Activated T-cell treated with anti-CD3 and anti-CD28 coated beads, Interleukin-2, amount 50 U/mL, for 72 hours (primary cell): ENCODE measurements around the gene AKR1C3. TPM values are rescaled to one million over a fixed set of nuclear protein-coding genes. Genes with fewer than 3 reads are reported as not detected.
"Not testable (repeated sequence)": the region's sequence is repeated elsewhere in the genome, so short reads cannot be mapped to it uniquely, and the experiment has no call there.

ENCODE experiments used
- ATAC-seq, 2 donors: fragments of 150-1000 bp; cut with Tn5 transposase; replicated peaks in 1 of 2; 2 replicates each; pipeline ENCODE4 v1.10.0; 2021; ENCODE audit warnings: moderate library complexity in 2 of 2, mild to moderate bottlenecking in 1 of 2
- DNase-seq, 2 donors: peaks; one replicate each; pipeline ENCODE4 v3.0.0; 2021 to 2022; ENCODE audit warnings: mixed read lengths in 1 of 2
- H3K27ac Mint-ChIP-seq: one replicate; pipeline ENCODE4 v1.8.0; 2022; ENCODE audit warnings: mild to moderate bottlenecking, moderate library complexity, mixed read lengths
- H3K27me3 Mint-ChIP-seq: one replicate; pipeline ENCODE4 v1.8.0; 2022; ENCODE audit warnings: low read depth, mixed read lengths
- H3K36me3 Mint-ChIP-seq, 2 donors: one replicate each; pipeline ENCODE4 v1.8.0; 2022; ENCODE audit warnings: mixed read lengths in 2 of 2, mild to moderate bottlenecking in 1 of 2; ENCODE audit not compliant: insufficient read depth in 2 of 2
- H3K4me1 Mint-ChIP-seq: one replicate; pipeline ENCODE4 v1.8.0; 2022; ENCODE audit warnings: low read depth, mixed read lengths
- H3K4me3 Mint-ChIP-seq, 2 donors: one replicate each; pipeline ENCODE4 v1.8.0; 2022; ENCODE audit warnings: mild to moderate bottlenecking in 2 of 2, mixed read lengths in 2 of 2, moderate library complexity in 2 of 2
- H3K9me3 Mint-ChIP-seq, 2 donors: one replicate each; pipeline ENCODE4 v1.8.0; 2022; ENCODE audit warnings: mixed read lengths in 2 of 2
- total RNA-seq, 2 donors: library from RNA; stranded (reverse); gene quantifications; one replicate each; pipeline ENCODE4 v1.2.3, GENCODE V29; 2022

Gene AKR1C3
- under 1 TPM; 0.44 to 0.96 TPM for total RNA-seq

DNA sequence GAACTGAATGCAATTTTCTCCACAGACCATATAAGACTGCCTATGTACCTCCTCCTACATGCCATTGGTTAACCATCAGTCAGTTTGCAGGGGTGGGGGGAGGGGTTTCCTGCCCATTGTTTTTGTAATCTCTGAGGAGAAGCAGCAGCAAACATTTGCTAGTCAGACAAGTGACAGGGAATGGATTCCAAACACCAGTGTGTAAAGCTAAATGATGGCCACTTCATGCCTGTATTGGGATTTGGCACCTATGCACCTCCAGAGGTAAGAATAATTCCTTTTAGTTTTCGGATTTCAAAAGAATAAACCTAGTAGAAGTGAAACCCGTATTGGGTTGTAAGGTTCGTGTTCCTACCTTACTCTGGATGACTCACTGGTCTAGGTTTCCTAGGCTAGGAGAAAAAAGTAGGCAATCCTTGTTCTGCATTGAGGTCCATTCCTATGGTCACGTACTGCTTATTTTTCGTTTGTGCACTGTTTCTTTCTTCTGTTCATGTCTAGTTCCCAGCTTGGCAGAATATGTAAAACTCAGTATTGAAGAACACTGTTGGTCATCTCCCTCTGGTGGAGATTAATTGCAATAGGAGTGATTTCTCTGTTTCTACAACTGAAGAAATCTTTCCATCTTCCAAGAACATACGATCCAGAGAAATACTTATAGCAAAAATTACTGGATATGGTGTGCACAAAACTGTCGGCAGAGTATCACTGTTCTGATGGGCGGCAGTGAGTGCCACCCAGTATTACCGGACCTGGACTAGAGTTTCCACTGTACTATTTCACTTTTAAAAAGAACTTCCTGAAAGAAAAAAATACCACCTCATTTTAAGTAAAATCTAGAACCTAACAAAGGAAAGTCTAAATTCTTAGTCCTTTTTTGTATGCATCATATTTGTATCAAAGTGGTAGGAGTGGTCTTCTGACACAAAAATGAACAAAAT is at the start of gene AKR1C3:
TSS of gene AKR1C3 (plus strand) at position 150 of the 941 bp plus-strand sequence. CDS start at position 181, 31 bp downstream.
- H3K27me3 Mint-ChIP-seq, result no peaks in the 10 kb centered on the region
- H3K4me3 Mint-ChIP-seq, result peak within 1 kb of the TSS; percentile 50 to 64
- no peak for DNase-seq

DNA sequence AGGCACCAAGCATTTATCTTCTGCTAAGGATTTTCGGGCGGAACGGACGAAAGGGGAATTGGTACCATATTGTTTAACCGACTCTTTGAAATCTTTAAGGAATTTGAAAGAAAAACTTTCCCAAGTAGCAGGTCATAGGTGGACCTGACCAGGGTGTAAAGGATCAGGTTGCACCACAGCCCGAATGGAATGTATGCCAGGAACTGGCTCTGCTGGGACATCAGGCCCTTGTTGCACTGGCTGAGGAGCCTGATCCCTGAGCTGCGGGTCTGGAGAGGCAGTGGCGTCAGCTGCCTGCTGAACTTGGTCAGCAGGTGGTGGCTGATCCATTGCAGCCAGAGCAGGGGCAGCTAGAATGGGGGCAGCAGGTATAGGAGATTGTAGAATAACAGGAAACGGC is 49.1 kb upstream of the AKR1C3 start:
- DNase-seq, result no peak
- Mint-ChIP-seq H3K27ac (no peak overlapping the region), H3K4me3 (no peak overlapping the region), H3K27me3 (peaks cover 6% of the 10 kb centered on the region), H3K36me3 (no peaks in the 10 kb centered on the region), H3K9me3 (no peaks in the 10 kb centered on the region), H3K4me1 (no peaks in the 10 kb centered on the region)
- ATAC-seq, result no peak

More for the DNA sequence above, at the start of gene AKR1C3:
- H3K36me3 Mint-ChIP-seq, result peaks cover 0 to 3% of the 10 kb centered on the region in 2 donors
- H3K9me3 Mint-ChIP-seq, result peaks cover 0 to 4% of the 10 kb centered on the region in 2 donors
- ATAC-seq, result peak in 1 of 2 donors; percentile 45
- no peak within 1 kb of the TSS for H3K27ac Mint-ChIP-seq
- peaks cover 9% of the 10 kb centered on the region for H3K4me1 Mint-ChIP-seq

DNA sequence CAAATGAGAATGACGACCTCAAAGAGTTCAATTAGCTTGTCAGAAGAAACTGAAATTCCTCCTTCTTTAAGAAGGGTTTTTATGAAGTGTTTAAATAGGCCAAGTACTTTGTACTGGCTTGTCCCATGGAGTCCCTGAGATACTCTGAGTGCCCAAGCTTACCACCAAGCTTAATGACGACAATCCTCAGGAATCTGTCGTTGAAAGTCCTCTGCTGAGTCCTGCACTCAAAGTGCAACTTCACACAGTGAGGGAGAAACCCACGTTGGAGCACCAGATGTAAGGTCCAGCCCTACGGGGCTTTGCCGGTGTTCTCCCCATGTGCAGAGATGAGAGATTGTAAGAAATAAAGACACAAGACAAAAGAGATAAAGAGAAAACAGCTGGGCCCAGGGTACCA is 47.8 kb upstream of the AKR1C3 start:
- Mint-ChIP-seq H3K27me3 (peaks cover 6% of the 10 kb centered on the region), H3K9me3 (no peaks in the 10 kb centered on the region), H3K36me3 (no peaks in the 10 kb centered on the region), H3K4me1 (no peaks in the 10 kb centered on the region), H3K4me3 (no peak overlapping the region), H3K27ac (no peak overlapping the region)
- no peak for DNase-seq
- ATAC-seq, result no peak

DNA sequence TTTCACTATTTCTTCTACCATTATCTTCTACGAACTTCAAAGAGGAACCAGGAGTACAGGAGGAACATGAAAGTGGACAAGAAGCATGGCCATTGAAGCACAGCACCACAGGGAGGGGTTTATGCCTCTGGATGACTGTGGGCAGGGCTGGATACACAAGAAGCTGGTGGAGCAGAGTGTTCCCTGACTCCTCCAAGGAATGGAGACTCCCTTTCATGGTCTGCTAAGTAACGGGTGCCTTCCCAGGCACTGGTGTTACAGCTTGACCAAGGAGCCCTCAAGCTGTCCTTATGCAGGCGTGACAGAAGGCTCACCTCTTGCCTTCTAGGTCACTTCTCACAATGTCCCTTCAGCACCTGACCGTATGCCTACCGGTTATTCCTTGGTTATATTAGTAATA is 47.2 kb upstream of the AKR1C3 start:
- not testable (repeated sequence) for DNase-seq, H3K36me3 Mint-ChIP-seq, H3K4me3 Mint-ChIP-seq, H3K9me3 Mint-ChIP-seq, H3K4me1 Mint-ChIP-seq, H3K27ac Mint-ChIP-seq, ATAC-seq, H3K27me3 Mint-ChIP-seq

DNA sequence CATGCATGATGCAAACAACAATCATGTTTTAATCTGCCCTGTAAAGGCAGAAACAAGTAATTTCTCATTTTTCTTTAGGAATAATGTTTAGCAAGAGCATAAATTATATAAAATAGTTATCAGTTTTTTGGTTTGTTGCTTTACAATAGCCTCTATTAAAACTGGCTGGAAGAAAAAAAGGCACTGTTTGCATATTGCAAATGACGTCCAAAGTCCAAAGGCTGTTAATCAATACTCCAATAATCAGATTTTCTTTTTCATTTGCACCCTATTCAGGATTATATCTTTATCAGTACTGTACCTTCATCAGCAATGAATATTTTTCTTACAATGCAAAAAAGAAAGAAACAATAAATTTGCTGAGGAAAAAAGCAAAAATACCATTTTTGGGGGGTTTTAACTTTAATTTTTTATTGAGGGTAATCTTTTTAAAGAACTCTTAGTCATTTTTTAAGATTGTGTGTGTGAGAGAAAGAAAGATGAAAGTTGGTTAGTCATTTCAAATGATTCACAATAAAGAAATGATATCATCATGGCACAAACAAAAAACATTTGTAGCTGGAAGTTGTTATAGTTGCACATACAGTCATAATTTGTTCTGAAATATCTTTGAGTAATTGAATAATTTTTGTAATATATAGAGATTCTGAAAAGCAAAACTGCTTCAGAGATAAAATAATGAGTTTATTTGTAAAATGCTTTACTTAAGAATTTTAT is 46.1 kb upstream of the AKR1C3 start:
- no peak for DNase-seq
- Mint-ChIP-seq H3K9me3 (no peaks in the 10 kb centered on the region), H3K4me1 (no peaks in the 10 kb centered on the region), H3K36me3 (no peaks in the 10 kb centered on the region), H3K4me3 (no peak overlapping the region), H3K27ac (no peak overlapping the region), H3K27me3 (no peaks in the 10 kb centered on the region)
- no peak for ATAC-seq

DNA sequence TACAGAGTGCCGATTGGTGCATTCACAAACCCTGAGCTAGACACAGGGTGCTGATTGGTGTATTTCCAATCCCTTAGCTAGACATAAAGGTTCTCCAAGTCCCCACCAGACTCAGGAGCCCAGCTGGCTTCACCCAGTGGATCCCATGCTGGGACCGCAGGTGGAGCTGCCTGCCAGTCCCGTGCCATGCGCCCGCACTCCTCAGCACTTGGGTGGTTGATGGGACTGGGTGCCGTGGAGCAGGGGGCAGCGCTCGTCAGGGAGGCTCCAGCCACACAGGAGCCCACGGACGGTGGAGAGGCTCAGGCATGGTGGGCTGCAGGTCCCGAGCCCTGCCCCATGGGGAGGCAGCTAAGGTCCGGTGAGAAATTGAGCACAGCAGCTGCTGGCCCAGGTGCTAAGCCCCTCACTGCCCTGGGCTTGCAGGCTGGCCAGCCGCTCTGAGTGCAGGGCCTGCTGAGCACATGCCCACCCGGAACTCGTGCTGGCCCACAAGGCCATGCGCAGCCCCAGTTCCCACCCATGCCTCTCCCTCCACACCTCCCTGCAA is 41.2 kb upstream of the AKR1C3 start:
- not testable (repeated sequence) for H3K27ac Mint-ChIP-seq, H3K36me3 Mint-ChIP-seq, H3K9me3 Mint-ChIP-seq, ATAC-seq, H3K4me1 Mint-ChIP-seq, H3K4me3 Mint-ChIP-seq, H3K27me3 Mint-ChIP-seq, DNase-seq

DNA sequence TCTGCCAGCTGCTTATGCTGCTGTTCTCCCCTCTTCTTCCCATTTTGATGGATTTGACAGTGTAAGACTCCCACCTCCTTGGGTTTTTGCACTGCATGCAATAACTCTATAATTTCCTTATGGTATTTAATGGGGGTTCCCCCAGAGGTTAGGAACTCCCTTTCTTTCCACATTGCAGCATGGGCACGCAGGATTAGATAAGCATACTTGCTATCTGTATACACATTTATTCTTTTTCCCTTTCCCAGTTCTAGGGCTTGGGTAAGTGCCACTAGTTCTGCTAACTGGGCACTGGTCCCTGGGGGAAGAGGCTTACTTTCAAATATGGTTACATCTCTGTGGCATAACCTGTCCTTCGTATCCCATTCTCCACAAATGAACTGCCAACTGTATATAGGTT is 39.4 kb upstream of the AKR1C3 start:
- not testable (repeated sequence) for H3K36me3 Mint-ChIP-seq

DNA sequence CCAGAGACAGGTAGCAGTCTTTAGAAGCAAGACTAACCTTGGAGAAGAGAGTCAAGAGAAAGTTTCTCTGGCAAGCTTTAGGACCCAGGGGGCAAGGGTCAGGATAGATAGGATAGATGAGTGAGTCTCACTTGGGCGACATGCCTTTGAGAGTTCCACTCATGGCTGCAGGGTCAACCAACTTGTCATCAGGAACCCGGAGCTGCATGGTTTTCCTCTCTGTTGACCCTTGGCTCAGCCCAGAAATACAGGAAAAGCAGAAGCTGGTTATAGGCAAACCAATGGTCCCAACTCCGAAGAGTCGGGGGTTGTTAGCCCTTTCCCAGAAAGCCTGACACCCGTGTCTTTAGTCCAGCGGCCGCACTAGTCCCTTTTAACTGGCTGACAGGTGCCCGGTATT is 34.9 kb upstream of the AKR1C3 start:
- H3K27me3 Mint-ChIP-seq, H3K4me3 Mint-ChIP-seq, H3K9me3 Mint-ChIP-seq, DNase-seq, ATAC-seq, H3K27ac Mint-ChIP-seq, H3K36me3 Mint-ChIP-seq, H3K4me1 Mint-ChIP-seq: not testable (repeated sequence)

More for the DNA sequence above, 39.4 kb upstream of the AKR1C3 start:
- H3K4me1 Mint-ChIP-seq, ATAC-seq, DNase-seq, H3K9me3 Mint-ChIP-seq, H3K27ac Mint-ChIP-seq, H3K4me3 Mint-ChIP-seq, H3K27me3 Mint-ChIP-seq: not testable (repeated sequence)

DNA sequence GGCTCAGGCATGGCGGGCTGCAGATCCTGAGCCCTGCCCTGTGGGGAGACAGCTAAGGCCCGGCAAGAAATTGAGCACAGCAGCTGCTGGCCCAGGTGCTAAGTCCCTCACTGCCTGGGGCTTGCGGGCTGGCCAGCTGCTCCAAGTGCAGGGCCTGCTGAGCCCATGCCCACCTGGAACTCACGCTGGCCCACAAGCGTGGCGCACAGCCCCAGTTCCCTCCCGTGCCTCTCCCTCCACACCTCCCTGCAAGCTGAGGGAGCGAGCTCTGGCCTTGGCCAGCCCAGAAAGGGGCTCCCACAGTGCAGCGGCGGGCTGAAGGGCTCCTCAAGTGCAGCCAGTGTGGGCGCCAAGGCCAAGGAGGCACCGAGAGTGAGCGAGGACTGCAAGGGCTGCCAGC is 33.4 kb upstream of the AKR1C3 start:
- not testable (repeated sequence) for H3K27ac Mint-ChIP-seq, H3K4me1 Mint-ChIP-seq, H3K27me3 Mint-ChIP-seq, H3K4me3 Mint-ChIP-seq, DNase-seq, H3K9me3 Mint-ChIP-seq, H3K36me3 Mint-ChIP-seq, ATAC-seq

DNA sequence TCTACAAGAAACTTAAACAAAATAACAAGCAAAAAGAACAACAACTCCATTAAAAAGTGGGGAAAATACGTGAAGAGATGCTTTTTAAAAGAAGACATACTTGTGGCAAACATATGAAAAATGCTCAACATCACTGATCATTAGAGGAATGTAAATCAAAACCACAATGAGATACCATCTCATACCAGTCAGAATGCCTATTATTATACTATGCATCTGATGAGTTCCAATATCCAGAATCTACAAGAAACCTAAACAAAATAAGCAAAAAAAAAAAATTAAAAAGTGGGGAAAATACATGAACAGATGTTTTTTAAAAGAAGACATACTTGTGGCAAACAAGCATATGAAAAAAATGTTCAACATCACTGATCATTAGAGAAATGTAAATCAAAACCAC is 29.6 kb upstream of the AKR1C3 start:
- peaks cover 0 to 2% of the 10 kb centered on the region in 2 donors for H3K36me3 Mint-ChIP-seq
- no peak overlapping the region for H3K27ac Mint-ChIP-seq
- no peak for ATAC-seq

DNA sequence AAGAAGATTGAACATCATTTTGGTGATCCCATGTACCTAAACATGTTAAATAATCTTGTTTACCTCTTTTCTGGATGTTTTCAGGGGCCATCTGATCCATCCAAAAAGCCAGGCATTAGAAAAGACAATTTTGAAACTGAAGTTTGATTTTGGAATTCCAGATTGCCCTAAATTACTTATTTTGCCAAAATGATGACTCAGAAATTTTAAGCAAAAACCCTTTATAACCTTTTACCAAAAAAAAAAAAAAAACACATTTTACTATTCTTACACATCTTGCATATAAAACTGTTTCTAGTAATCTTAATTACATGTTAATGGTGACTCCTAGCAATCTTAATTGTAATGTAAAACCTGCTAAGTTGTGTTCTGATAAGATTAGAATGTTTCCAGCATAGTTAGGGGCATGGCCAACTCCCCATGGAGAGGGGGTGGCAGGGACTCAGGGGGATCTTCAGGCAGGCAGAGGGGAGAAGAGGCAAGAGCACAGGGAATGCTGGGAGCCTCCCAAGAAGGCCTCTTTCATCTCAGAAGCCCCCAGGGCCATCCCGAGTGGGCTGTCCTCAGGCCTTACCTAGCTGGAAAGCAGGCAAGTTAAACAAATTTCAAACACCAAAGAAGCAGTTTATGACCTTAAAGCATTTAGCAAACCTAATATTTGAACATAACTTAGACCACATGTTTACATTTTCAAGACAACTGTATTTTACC is 25.8 kb upstream of the AKR1C3 start:
- Mint-ChIP-seq H3K27ac (no peak overlapping the region), H3K4me1 (no peaks in the 10 kb centered on the region), H3K4me3 (no peak overlapping the region), H3K36me3 (peaks cover 0 to 2% of the 10 kb centered on the region in 2 donors), H3K9me3 (peaks cover 2 to 3% of the 10 kb centered on the region in 2 donors), H3K27me3 (no peaks in the 10 kb centered on the region)
- DNase-seq (no peak), ATAC-seq (no peak)

More for the DNA sequence above, 29.6 kb upstream of the AKR1C3 start:
- no peak for DNase-seq
- Mint-ChIP-seq H3K9me3 (peaks cover 1 to 2% of the 10 kb centered on the region in 2 donors), H3K27me3 (no peaks in the 10 kb centered on the region), H3K4me1 (no peaks in the 10 kb centered on the region), H3K4me3 (no peak overlapping the region)

DNA sequence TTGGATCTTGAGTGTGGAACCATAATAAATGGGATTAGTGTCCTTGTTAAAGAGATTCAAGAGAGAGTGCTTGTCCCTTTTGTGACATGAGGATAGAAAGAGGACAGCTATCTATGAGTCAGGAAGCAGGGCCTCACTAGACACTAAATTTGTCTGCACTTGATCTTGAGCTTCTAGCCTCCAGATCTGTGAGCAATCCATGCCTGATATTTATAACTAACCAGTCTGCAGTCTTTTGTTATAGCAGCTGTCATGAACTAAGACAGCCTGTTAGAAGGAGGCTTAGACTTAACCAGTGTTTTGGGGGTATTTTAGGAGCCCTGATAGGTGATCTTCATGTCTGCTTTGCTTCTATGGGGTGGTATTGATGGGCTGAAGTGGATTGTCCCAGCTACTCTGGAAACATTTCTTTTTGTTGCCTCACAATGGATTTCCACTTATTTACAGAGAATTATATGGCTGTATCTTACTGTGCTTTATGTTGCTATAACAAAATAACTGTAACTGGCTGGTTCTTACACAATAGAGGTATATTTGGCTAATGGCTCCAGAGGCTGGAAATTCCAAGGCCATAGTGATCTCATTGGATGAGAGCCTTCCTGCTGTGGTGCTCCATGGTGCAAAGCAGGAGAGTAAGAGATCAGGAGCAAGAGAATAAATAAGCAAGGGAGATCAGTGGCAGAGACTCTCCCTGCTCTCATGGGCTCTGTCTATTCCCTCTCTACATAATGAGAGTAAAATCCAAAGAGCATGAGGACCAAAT is 23.4 kb upstream of the AKR1C3 start:
- DNase-seq, result no peak
- peaks cover 2 to 3% of the 10 kb centered on the region in 2 donors for H3K9me3 Mint-ChIP-seq
- H3K4me3 Mint-ChIP-seq, result no peak overlapping the region
- no peak for ATAC-seq
- no peaks in the 10 kb centered on the region for H3K27me3 Mint-ChIP-seq
- no peaks in the 10 kb centered on the region for H3K4me1 Mint-ChIP-seq
- no peak overlapping the region for H3K27ac Mint-ChIP-seq
- peaks cover 0 to 2% of the 10 kb centered on the region in 2 donors for H3K36me3 Mint-ChIP-seq
